HepG2 (cell line): Measurements from ENCODE around the gene MICA. TPM values are rescaled to one million over a fixed set of nuclear protein-coding genes. Genes with fewer than 3 reads are reported as not detected.

ENCODE experiments used
- GLI4 ChIP-seq: sonication (generic); formaldehyde crosslinking; IDR thresholded peaks from 2 replicates; pipeline ENCODE4 v1.5.1; 2020; ENCODE audit warnings: missing genetic modification reagents, mild to moderate bottlenecking, moderate library complexity, borderline replicate concordance
- HNF1B ChIP-seq: sonication (generic); formaldehyde crosslinking; IDR thresholded peaks from 2 replicates; pipeline ENCODE4 v1.5.1; 2020; ENCODE audit warnings: mild to moderate bottlenecking, moderate library complexity, missing genetic modification reagents
- MEIS2 ChIP-seq: sonication (generic); formaldehyde crosslinking; IDR thresholded peaks from 2 replicates; pipeline ENCODE4 v1.9.0; 2021; ENCODE audit warnings: mild to moderate bottlenecking, missing genetic modification reagents
- NRL ChIP-seq: sonication (generic); formaldehyde crosslinking; IDR thresholded peaks from 2 replicates; pipeline ENCODE4 v1.5.0; 2020; ENCODE audit warnings: missing genetic modification reagents, mild to moderate bottlenecking, moderate library complexity, borderline replicate concordance
- PITX1 ChIP-seq: sonication (generic); formaldehyde crosslinking; IDR thresholded peaks from 2 replicates; pipeline ENCODE4 v1.5.1; 2020; ENCODE audit warnings: mild to moderate bottlenecking, missing genetic modification reagents
- SMC3 ChIP-seq: IDR thresholded peaks from 2 replicates; pipeline ENCODE4 v1.6.1; 2011; ENCODE audit warnings: low read length, improper control_type of control experiment
- TBP ChIP-seq: sonication (generic); formaldehyde crosslinking; IDR thresholded peaks from 2 replicates; pipeline ENCODE4 v1.5.0; 2020; ENCODE audit warnings: missing genetic modification reagents
- TBX3 ChIP-seq: fragments of 450-650 bp; IDR thresholded peaks from 2 replicates; pipeline ENCODE4 v1.6.1; 2017; ENCODE audit warnings: antibody characterized with exemption, mild to moderate bottlenecking, inconsistent platforms, borderline replicate concordance
- ZEB1 ChIP-seq: IDR thresholded peaks from 2 replicates; pipeline ENCODE4 v1.6.1; 2012; ENCODE audit warnings: mild to moderate bottlenecking, low read depth, inconsistent platforms; ENCODE audit not compliant: insufficient replicate concordance
- ZGPAT ChIP-seq: IDR thresholded peaks from 2 replicates; pipeline ENCODE4 v1.6.1; 2016; ENCODE audit warnings: mild to moderate bottlenecking
- ZNF263 ChIP-seq: sonication (generic); formaldehyde crosslinking; IDR thresholded peaks from 2 replicates; pipeline ENCODE4 v1.4.0; 2020; ENCODE audit warnings: missing genetic modification reagents
- ZNF280B ChIP-seq: sonication (generic); formaldehyde crosslinking; IDR thresholded peaks from 2 replicates; pipeline ENCODE4 v1.5.0; 2020; ENCODE audit warnings: missing genetic modification reagents, mild to moderate bottlenecking, borderline replicate concordance
- ZNF331 ChIP-seq: sonication (generic); formaldehyde crosslinking; IDR thresholded peaks from 2 replicates; pipeline ENCODE4 v1.4.0; 2020; ENCODE audit warnings: missing genetic modification reagents
- ZNF572 ChIP-seq: sonication (generic); formaldehyde crosslinking; IDR thresholded peaks from 2 replicates; pipeline ENCODE4 v1.5.1; 2020; ENCODE audit warnings: mild to moderate bottlenecking, missing genetic modification reagents
- ZNF577 ChIP-seq: sonication (generic); formaldehyde crosslinking; IDR thresholded peaks from 2 replicates; pipeline ENCODE4 v1.4.0; 2020; ENCODE audit warnings: mild to moderate bottlenecking, low read depth, missing genetic modification reagents, borderline replicate concordance
- polyA plus RNA-seq, 8 experiments: library from polyadenylated mRNA; depleted of rRNA in 3 of 8; stranded (reverse) in 7 of 8; unstranded in 1 of 8; fragments of >200 nt; fragmentation: Illumina TruSeq in 4 of 8; extraction: Trizol in 4 of 8; gene quantifications; 2 replicates each; pipeline versions ENCODE4 v1.2.1 to v1.2.3, GENCODE V29; 2011 to 2016; ENCODE audit warnings: low read depth in 4 of 8, missing spikeins in 1 of 8, mixed read lengths in 1 of 8; ENCODE audit not compliant: insufficient read depth in 1 of 8
- total RNA-seq, 5 experiments: library from RNA; depleted of rRNA; stranded (reverse); fragments of >200 nt; fragmentation: Illumina TruSeq; extraction: Trizol; gene quantifications; 2 replicates each; pipeline ENCODE4 v1.2.3, GENCODE V29; 2016; ENCODE audit warnings: low read depth in 1 of 5
- TF ChIP-seq, protein P1 (sequence below): sonication (generic); formaldehyde crosslinking; IDR thresholded peaks from 2 replicates; pipeline ENCODE4; 2020; ENCODE audit warnings: missing genetic modification reagents, mild to moderate bottlenecking, borderline replicate concordance
- TF ChIP-seq, protein P2 (sequence below): sonication (generic); formaldehyde crosslinking; IDR thresholded peaks from 2 replicates; pipeline ENCODE4 v1.4.0; 2020; ENCODE audit warnings: missing genetic modification reagents

MICA gene
- total and polyA plus RNA-seq, 2 of the 13 experiments (the other 11 are each of a cell fraction or from before 2014, with no cell fraction given), result 21.6 to 38.1 TPM

GRCh38 chr6:31441365-31442267 is 38.2 kb downstream of the MICA start (continued):
- peak; percentile 63; the same call in 1 of the 2 replicates for TF ChIP-seq ZNF280B
- TF ChIP-seq GLI4 (CRISPR knock-in tag), result peak; percentile 41; the same call in 1 of the 2 replicates
- TF ChIP-seq TBX3, result no peak
- TF ChIP-seq ZNF331 (CRISPR knock-in tag), result 0 out of 2 replicates have a peak, but pooled peaks have one; percentile 17
- 0 out of 2 replicates have a peak, but pooled peaks have one; percentile 11 for TF ChIP-seq PITX1 (CRISPR knock-in tag)
- 0 out of 2 replicates have a peak, but pooled peaks have one; percentile 33 for TF ChIP-seq ZGPAT (CRISPR knock-in tag)
- TF ChIP-seq ZNF577 (CRISPR knock-in tag), result no peak
- TF ChIP-seq NRL, result peak; percentile 79
- peak; percentile 52; the same call in 1 of the 2 replicates for TF ChIP-seq ZNF263 (CRISPR knock-in tag)
- 0 out of 2 replicates have a peak, but pooled peaks have one; percentile 58 for TF ChIP-seq HNF1B
- TF ChIP-seq ZEB1, result no peak
- TF ChIP-seq, protein P1, sequence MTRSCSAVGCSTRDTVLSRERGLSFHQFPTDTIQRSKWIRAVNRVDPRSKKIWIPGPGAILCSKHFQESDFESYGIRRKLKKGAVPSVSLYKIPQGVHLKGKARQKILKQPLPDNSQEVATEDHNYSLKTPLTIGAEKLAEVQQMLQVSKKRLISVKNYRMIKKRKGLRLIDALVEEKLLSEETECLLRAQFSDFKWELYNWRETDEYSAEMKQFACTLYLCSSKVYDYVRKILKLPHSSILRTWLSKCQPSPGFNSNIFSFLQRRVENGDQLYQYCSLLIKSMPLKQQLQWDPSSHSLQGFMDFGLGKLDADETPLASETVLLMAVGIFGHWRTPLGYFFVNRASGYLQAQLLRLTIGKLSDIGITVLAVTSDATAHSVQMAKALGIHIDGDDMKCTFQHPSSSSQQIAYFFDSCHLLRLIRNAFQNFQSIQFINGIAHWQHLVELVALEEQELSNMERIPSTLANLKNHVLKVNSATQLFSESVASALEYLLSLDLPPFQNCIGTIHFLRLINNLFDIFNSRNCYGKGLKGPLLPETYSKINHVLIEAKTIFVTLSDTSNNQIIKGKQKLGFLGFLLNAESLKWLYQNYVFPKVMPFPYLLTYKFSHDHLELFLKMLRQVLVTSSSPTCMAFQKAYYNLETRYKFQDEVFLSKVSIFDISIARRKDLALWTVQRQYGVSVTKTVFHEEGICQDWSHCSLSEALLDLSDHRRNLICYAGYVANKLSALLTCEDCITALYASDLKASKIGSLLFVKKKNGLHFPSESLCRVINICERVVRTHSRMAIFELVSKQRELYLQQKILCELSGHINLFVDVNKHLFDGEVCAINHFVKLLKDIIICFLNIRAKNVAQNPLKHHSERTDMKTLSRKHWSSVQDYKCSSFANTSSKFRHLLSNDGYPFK (CRISPR knock-in tag), result 0 out of 2 replicates have a peak, but pooled peaks have one; percentile 19
- no peak for TF ChIP-seq TBP
- peak; percentile 83; the same call in 1 of the 2 replicates for TF ChIP-seq ZNF572 (CRISPR knock-in tag)
- peak; percentile 21; the same call in 1 of the 2 replicates for TF ChIP-seq SMC3
- peak; percentile 31; the same call in 1 of the 2 replicates for TF ChIP-seq MEIS2
- TF ChIP-seq, protein P2, sequence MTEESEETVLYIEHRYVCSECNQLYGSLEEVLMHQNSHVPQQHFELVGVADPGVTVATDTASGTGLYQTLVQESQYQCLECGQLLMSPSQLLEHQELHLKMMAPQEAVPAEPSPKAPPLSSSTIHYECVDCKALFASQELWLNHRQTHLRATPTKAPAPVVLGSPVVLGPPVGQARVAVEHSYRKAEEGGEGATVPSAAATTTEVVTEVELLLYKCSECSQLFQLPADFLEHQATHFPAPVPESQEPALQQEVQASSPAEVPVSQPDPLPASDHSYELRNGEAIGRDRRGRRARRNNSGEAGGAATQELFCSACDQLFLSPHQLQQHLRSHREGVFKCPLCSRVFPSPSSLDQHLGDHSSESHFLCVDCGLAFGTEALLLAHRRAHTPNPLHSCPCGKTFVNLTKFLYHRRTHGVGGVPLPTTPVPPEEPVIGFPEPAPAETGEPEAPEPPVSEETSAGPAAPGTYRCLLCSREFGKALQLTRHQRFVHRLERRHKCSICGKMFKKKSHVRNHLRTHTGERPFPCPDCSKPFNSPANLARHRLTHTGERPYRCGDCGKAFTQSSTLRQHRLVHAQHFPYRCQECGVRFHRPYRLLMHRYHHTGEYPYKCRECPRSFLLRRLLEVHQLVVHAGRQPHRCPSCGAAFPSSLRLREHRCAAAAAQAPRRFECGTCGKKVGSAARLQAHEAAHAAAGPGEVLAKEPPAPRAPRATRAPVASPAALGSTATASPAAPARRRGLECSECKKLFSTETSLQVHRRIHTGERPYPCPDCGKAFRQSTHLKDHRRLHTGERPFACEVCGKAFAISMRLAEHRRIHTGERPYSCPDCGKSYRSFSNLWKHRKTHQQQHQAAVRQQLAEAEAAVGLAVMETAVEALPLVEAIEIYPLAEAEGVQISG (CRISPR knock-in tag), result peak; percentile 41; the same call in 1 of the 2 replicates
